H9 (cell line): ENCODE measurements around the gene TBCK. TPM values are rescaled to one million over a fixed set of nuclear protein-coding genes. Genes with fewer than 3 reads are reported as not detected.

ENCODE experiments used
- DNase-seq: peaks from one replicate; pipeline ENCODE4 v3.0.0-alpha.2; 2017
- H2AFZ ChIP-seq: one replicate; pipeline ENCODE4 v1.6.1; 2013; ENCODE audit warnings: mild to moderate bottlenecking, low read length, control low read depth, moderate library complexity
- H2AK5ac ChIP-seq: 2 replicates; pipeline ENCODE4 v1.6.1; 2013; ENCODE audit warnings: low read length, control low read depth, mixed read lengths; ENCODE audit not compliant: insufficient read length
- H2BK120ac ChIP-seq: one replicate; pipeline ENCODE4 v1.6.1; 2013; ENCODE audit warnings: low read depth, mild to moderate bottlenecking, low read length, control low read depth, inconsistent platforms; ENCODE audit not compliant: poor library complexity, severe bottlenecking
- H2BK12ac ChIP-seq: 2 replicates; pipeline ENCODE4 v1.6.1; 2013; ENCODE audit warnings: low read length, control low read depth, mixed read lengths, low read depth; ENCODE audit not compliant: insufficient read length
- H2BK15ac ChIP-seq: 2 replicates; pipeline ENCODE4 v1.6.1; 2013; ENCODE audit warnings: low read depth, low read length, control low read depth
- H2BK20ac ChIP-seq: one replicate; pipeline ENCODE4 v1.6.1; 2013; ENCODE audit warnings: low read depth, mild to moderate bottlenecking, low read length, control low read depth, inconsistent platforms; ENCODE audit not compliant: poor library complexity, severe bottlenecking
- H2BK5ac ChIP-seq: 2 replicates; pipeline ENCODE4 v1.6.1; 2013; ENCODE audit warnings: low read length, control low read depth, mixed read lengths; ENCODE audit not compliant: insufficient read length
- H3K14ac ChIP-seq: 2 replicates; pipeline ENCODE4 v1.6.1; 2013; ENCODE audit warnings: low read length, control low read depth; ENCODE audit not compliant: insufficient read depth
- H3K18ac ChIP-seq: 2 replicates; pipeline ENCODE4 v1.6.1; 2013; ENCODE audit warnings: low read depth, mild to moderate bottlenecking, mixed read lengths, low read length, control low read depth; ENCODE audit not compliant: insufficient read length
- H3K23ac ChIP-seq: 2 replicates; pipeline ENCODE4 v1.6.1; 2013; ENCODE audit warnings: low read length, control low read depth, mixed read lengths, low read depth; ENCODE audit not compliant: insufficient read length
- H3K23me2 ChIP-seq: 2 replicates; pipeline ENCODE4 v1.6.1; 2013; ENCODE audit warnings: low read depth, mild to moderate bottlenecking, mixed read lengths, low read length, control low read depth; ENCODE audit not compliant: insufficient read length, poor library complexity, severe bottlenecking
- H3K27ac ChIP-seq: 2 replicates; pipeline ENCODE4 v1.5.1; 2013; ENCODE audit warnings: low read length, control low read depth, mixed read lengths, low read depth; ENCODE audit not compliant: insufficient read length
- H3K27me3 ChIP-seq: 2 replicates; pipeline ENCODE4 v1.6.1; 2013; ENCODE audit warnings: low read length, control low read depth, inconsistent platforms; ENCODE audit not compliant: insufficient read depth
- H3K4ac ChIP-seq: 2 replicates; pipeline ENCODE4 v1.6.1; 2013; ENCODE audit warnings: low read depth, mild to moderate bottlenecking, control low read depth, inconsistent platforms, low read length, moderate library complexity
- H3K4me1 ChIP-seq: 2 replicates; pipeline ENCODE4 v1.6.1; 2013; ENCODE audit warnings: low read length, control low read depth, inconsistent platforms; ENCODE audit not compliant: insufficient read depth
- H3K4me2 ChIP-seq: 2 replicates; pipeline ENCODE4 v1.6.1; 2013; ENCODE audit warnings: low read length, control low read depth, mixed read lengths; ENCODE audit not compliant: insufficient read length, insufficient read depth
- H3K56ac ChIP-seq: 2 replicates; pipeline ENCODE4 v1.6.1; 2013; ENCODE audit warnings: low read depth, mild to moderate bottlenecking, mixed read lengths, low read length, control low read depth; ENCODE audit not compliant: insufficient read length
- H3K79me1 ChIP-seq: 2 replicates; pipeline ENCODE4 v1.6.1; 2013; ENCODE audit warnings: low read depth, mild to moderate bottlenecking, moderate library complexity, low read length, control low read depth, inconsistent platforms; ENCODE audit not compliant: insufficient read depth, poor library complexity, severe bottlenecking
- H3K79me2 ChIP-seq: 2 replicates; pipeline ENCODE4 v1.6.1; 2013; ENCODE audit warnings: low read length, control low read depth, inconsistent platforms; ENCODE audit not compliant: insufficient read depth
- H3K9ac ChIP-seq: 2 replicates; pipeline ENCODE4 v1.6.1; 2013; ENCODE audit warnings: low read length, control low read depth, mixed read lengths; ENCODE audit not compliant: insufficient read length; ENCODE audit errors: extremely low read depth
- H3K9me3 ChIP-seq: one replicate; pipeline ENCODE4 v1.6.1; 2013; ENCODE audit warnings: low read depth, low read length, inconsistent platforms; ENCODE audit not compliant: control insufficient read depth
- H3T11ph ChIP-seq: one replicate; pipeline ENCODE4 v1.6.1; 2013; ENCODE audit warnings: mild to moderate bottlenecking, low read length, control low read depth, inconsistent platforms
- H4K20me1 ChIP-seq: one replicate; pipeline ENCODE4 v1.6.1; 2013; ENCODE audit not compliant: control insufficient read depth, insufficient read length, insufficient read depth
- H4K5ac ChIP-seq: 2 replicates; pipeline ENCODE4 v1.6.1; 2013; ENCODE audit warnings: low read depth, mild to moderate bottlenecking, mixed read lengths, low read length, control low read depth; ENCODE audit not compliant: insufficient read length
- H4K8ac ChIP-seq: replicated peaks from 2 replicates; pipeline ENCODE4 v1.6.1; 2013; ENCODE audit warnings: low read length, control low read depth, mixed read lengths, low read depth; ENCODE audit not compliant: insufficient read length
- H4K91ac ChIP-seq: 2 replicates; pipeline ENCODE4 v1.6.1; 2013; ENCODE audit warnings: low read depth, mild to moderate bottlenecking, moderate library complexity, mixed read lengths, low read length, control low read depth; ENCODE audit not compliant: insufficient read length
- H3K27ac Mint-ChIP-seq, 3 experiments: 2 replicates in 2 of 3; 3 replicates in 1 of 3; pipeline ENCODE4 v1.8.0; 2020 to 2021; ENCODE audit warnings: mixed read lengths in 3 of 3, mild to moderate bottlenecking in 1 of 3, moderate library complexity in 1 of 3
- H3K27me3 Mint-ChIP-seq: 2 replicates; pipeline ENCODE4 v1.8.0; 2021; ENCODE audit warnings: low read depth, mild to moderate bottlenecking, moderate library complexity, mixed read lengths
- H3K36me3 Mint-ChIP-seq, 3 experiments: 2 replicates in 2 of 3; 3 replicates in 1 of 3; pipeline ENCODE4 v1.8.0; 2020 to 2021; ENCODE audit warnings: low read depth in 3 of 3, mixed read lengths in 3 of 3; ENCODE audit not compliant: insufficient read depth in 1 of 3
- H3K4me1 Mint-ChIP-seq, 2 experiments: 2 replicates each; pipeline ENCODE4 v1.8.0; 2020; ENCODE audit warnings: mixed read lengths in 2 of 2
- H3K4me3 Mint-ChIP-seq, 2 experiments: 2 replicates in 1 of 2; 3 replicates in 1 of 2; pipeline ENCODE4 v1.8.0; 2020 to 2021; ENCODE audit warnings: mild to moderate bottlenecking in 2 of 2, mixed read lengths in 2 of 2, moderate library complexity in 1 of 2
- H3K9me3 Mint-ChIP-seq, 2 experiments: 2 replicates in 1 of 2; 3 replicates in 1 of 2; pipeline ENCODE4 v1.8.0; 2020; ENCODE audit warnings: mild to moderate bottlenecking in 2 of 2, mixed read lengths in 2 of 2, moderate library complexity in 1 of 2
- WGBS: extraction: QIAGEN DNeasy Blood & Tissue Kit; methylation state at CpG from one replicate; pipeline ENCODE4 v1.1.7; 2013; ENCODE audit warnings: missing lambda C conversion rate, low lambda C conversion rate, mixed read lengths; ENCODE audit not compliant: insufficient read length; ENCODE audit errors: extremely low coverage; 5-methylcytosine and 5-hydroxymethylcytosine counted together
- total RNA-seq: library from RNA; stranded (reverse); gene quantifications from 2 replicates; pipeline ENCODE4 v1.2.1, GENCODE V29; 2021
- TF ChIP-seq, protein P1 (sequence below): fragments of 200-600 bp; sonication (generic); conservative IDR thresholded peaks from 3 replicates; pipeline ENCODE4 v1.8.0; 2021; ENCODE audit warnings: antibody characterized with exemption, mild to moderate bottlenecking

TBCK gene
- total RNA-seq, 1 experiment from 2014 or later, result 22.1 TPM

- Mint-ChIP-seq H3K27me3 (peaks cover 1% of the 10 kb centered on the region; the same call in 1 of the 2 replicates), H3K4me1 (peaks cover 13 to 19% of the 10 kb centered on the region in 2 experiments), H3K9me3 (peaks cover 0 to 5% of the 10 kb centered on the region in 2 experiments; a peak in 1 of 5 replicates), H3K4me3 (no peak overlapping the region), H3K27ac (no peak overlapping the region), H3K36me3 (peaks cover 0 to 7% (median 2%) of the 10 kb centered on the region in 3 experiments; a peak in 2 of 7 replicates)
- Histone ChIP-seq H3K79me1 (no peaks in the 10 kb centered on the region), H2BK12ac (no peak overlapping the region), H3K4me1 (0 out of 2 replicates have a peak, but pooled peaks cover 4% of the 10 kb centered on the region), H4K20me1 (no peaks in the 10 kb centered on the region), H3K27me3 (no peaks in the 10 kb centered on the region), H2BK15ac (no peak overlapping the region), H3T11ph (no peak overlapping the region), H3K14ac (no peak overlapping the region), H2BK120ac (no peak overlapping the region), H2BK5ac (no peak overlapping the region), H3K79me2 (no peaks in the 10 kb centered on the region), H3K23ac (no peak overlapping the region), H3K18ac (no peak overlapping the region), H2AK5ac (no peak overlapping the region), H3K56ac (no peak overlapping the region), H3K4me2 (no peak overlapping the region), H4K5ac (no peak overlapping the region), H4K8ac (no peak overlapping the region), H3K9ac (no peak overlapping the region), H2AFZ (no peak overlapping the region), H3K23me2 (no peaks in the 10 kb centered on the region), H3K4ac (no peak overlapping the region), H3K9me3 (no peaks in the 10 kb centered on the region), H2BK20ac (no peak overlapping the region), H4K91ac (no peak overlapping the region), H3K27ac (no peak overlapping the region)
- no peak for DNase-seq
- TF ChIP-seq, protein P1, sequence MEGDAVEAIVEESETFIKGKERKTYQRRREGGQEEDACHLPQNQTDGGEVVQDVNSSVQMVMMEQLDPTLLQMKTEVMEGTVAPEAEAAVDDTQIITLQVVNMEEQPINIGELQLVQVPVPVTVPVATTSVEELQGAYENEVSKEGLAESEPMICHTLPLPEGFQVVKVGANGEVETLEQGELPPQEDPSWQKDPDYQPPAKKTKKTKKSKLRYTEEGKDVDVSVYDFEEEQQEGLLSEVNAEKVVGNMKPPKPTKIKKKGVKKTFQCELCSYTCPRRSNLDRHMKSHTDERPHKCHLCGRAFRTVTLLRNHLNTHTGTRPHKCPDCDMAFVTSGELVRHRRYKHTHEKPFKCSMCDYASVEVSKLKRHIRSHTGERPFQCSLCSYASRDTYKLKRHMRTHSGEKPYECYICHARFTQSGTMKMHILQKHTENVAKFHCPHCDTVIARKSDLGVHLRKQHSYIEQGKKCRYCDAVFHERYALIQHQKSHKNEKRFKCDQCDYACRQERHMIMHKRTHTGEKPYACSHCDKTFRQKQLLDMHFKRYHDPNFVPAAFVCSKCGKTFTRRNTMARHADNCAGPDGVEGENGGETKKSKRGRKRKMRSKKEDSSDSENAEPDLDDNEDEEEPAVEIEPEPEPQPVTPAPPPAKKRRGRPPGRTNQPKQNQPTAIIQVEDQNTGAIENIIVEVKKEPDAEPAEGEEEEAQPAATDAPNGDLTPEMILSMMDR, result no peak
- no CpG with 5 or more reads among the region's 2 CpGs for WGBS
These were observed 279.2 kb downstream of the TBCK start for GRCh38 chr4:106036848-106037247.
